Activated CD8-positive, alpha-beta memory T cell treated with anti-CD3 and anti-CD28 coated beads for 48 hours (primary cell): Measurements from ENCODE around the gene AMBP.
"Not testable (repeated sequence)": the region's sequence is repeated elsewhere in the genome, so short reads cannot be mapped to it uniquely, and the experiment has no call there.

ENCODE experiments used
- DNase-seq, 3 experiments: peaks; one replicate each; pipeline ENCODE4 v3.0.0-alpha.2; 2020; ENCODE audit warnings: low read depth in 2 of 3, low spot score in 2 of 3

Gene AMBP

GRCh38 chr9:114092336-114092735 lies 14.2 kb upstream of the AMBP start:
- DNase-seq = no peak

- no peak for DNase-seq
Observed at GRCh38 chr9:114091711-114092110, 13.6 kb upstream of the AMBP start.

GRCh38 chr9:114090798-114091197 lies 12.7 kb upstream of the AMBP start:
- DNase-seq = no peak

- DNase-seq = no peak
Observed at GRCh38 chr9:114089206-114089840, 11.2 kb upstream of the AMBP start.

- DNase-seq = no peak
Observed at GRCh38 chr9:114088571-114089170, 10.6 kb upstream of the AMBP start.

- DNase-seq = no peak
Observed at GRCh38 chr9:114087721-114088120, 9.6 kb upstream of the AMBP start.

GRCh38 chr9:114086607-114087006 lies 8.5 kb upstream of the AMBP start:
- DNase-seq = no peak

- DNase-seq = no peak
Observed at GRCh38 chr9:114086009-114086408, 7.9 kb upstream of the AMBP start.

GRCh38 chr9:114085387-114085789 lies 7.3 kb upstream of the AMBP start:
- no peak for DNase-seq

- no peak for DNase-seq
Observed at GRCh38 chr9:114084282-114085073, 6.4 kb upstream of the AMBP start.

GRCh38 chr9:114083666-114084065 lies 5.6 kb upstream of the AMBP start:
- DNase-seq = no peak

GRCh38 chr9:114082763-114083412 lies 4.8 kb upstream of the AMBP start:
- not testable (repeated sequence) for DNase-seq

- DNase-seq = peak; percentile 35 to 86 (median 72)
Observed at GRCh38 chr9:114082017-114082762, 4.1 kb upstream of the AMBP start.

GRCh38 chr9:114081441-114082016 lies 3.4 kb upstream of the AMBP start:
- DNase-seq = no peak

- no peak for DNase-seq
Observed at GRCh38 chr9:114080773-114081440, 2.8 kb upstream of the AMBP start.

- no peak for DNase-seq
Observed at GRCh38 chr9:114080195-114080772, 2.2 kb upstream of the AMBP start.

GRCh38 chr9:114078781-114079156 lies 669 bp upstream of the AMBP start:
- DNase-seq = no peak

- DNase-seq = no peak
Observed at GRCh38 chr9:114077162-114077837, 800 bp downstream of the AMBP start.
